ENCODE data around the gene ADCY9. TPM values are rescaled to one million over a fixed set of nuclear protein-coding genes. Genes with fewer than 3 reads are reported as not detected.

The ADCY9 gene
- total and polyA plus RNA-seq, 10 donors = 0.70 to 23.0 (median 11.8) TPM

GRCh38 chr16:4005731-4006130 lies 110.5 kb downstream of the ADCY9 start:
- H3K9me3 ChIP-seq = no peaks in the 10 kb centered on the region
- DNase-seq = no peak
- H3K27ac ChIP-seq = no peak overlapping the region
- no peak overlapping the region for H3K4me3 ChIP-seq
- intact Hi-C loops (cut with DNase I; ENCODE audit: low total_unique reads) = no loop called here
- H3K36me3 ChIP-seq = no peaks in the 10 kb centered on the region
- WGBS, 5 donors = 90 to 96% (median 91%) methylated on average over 13 of the region's 13 CpGs
- no peaks in the 10 kb centered on the region for H3K27me3 ChIP-seq (replicated peaks in 1 of 7)
- H3K4me1 ChIP-seq = peaks cover 0 to 6% (median 0%) of the 10 kb centered on the region in 6 donors
- TF ChIP-seq POLR2A (IDR thresholded peaks at IDR 0.05) (no peak), CTCF (IDR thresholded peaks at IDR 0.05 in 8 of 11, conservative IDR thresholded peaks at IDR 0.05 in 3 of 11) (no peak)

DNA sequence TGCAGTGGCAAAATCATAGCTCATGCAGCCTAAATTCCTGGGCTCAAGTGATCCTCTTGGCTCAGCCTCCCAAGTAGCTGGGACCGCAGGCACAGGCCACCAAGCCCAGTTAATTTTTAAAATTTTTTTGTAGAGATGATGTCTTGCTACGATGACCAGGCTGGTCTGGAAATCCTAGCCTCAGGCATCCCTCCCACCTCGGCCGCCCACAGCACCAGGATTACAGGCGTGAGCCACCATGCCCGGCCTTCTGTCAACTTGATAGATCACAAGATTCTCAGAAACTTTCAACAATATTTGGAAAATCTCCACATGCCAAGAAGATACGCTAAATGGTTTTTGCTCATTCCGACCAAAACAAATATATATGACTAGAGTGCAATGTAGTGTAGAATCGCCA lies 111.0 kb downstream of the ADCY9 start:
- peaks cover 0 to 5% (median 1%) of the 10 kb centered on the region in 6 donors for H3K4me1 ChIP-seq
- no peaks in the 10 kb centered on the region for H3K9me3 ChIP-seq
- no peaks in the 10 kb centered on the region for H3K27me3 ChIP-seq (replicated peaks in 1 of 7)
- DNase-seq = no peak
- no peak for TF ChIP-seq POLR2A (IDR thresholded peaks at IDR 0.05)
- TF ChIP-seq CTCF (IDR thresholded peaks at IDR 0.05 in 8 of 11, conservative IDR thresholded peaks at IDR 0.05 in 3 of 11) = no peak
- no peak for TF ChIP-seq POLR2AphosphoS5 (IDR thresholded peaks at IDR 0.05)
- intact Hi-C loops (cut with DNase I; ENCODE audit: low total_unique reads) = no loop called here
- H3K36me3 ChIP-seq = no peaks in the 10 kb centered on the region
- H3K4me3 ChIP-seq = no peak overlapping the region
- H3K27ac ChIP-seq = no peak overlapping the region
- 89 to 98% (median 92%) methylated on average over 9 of the region's 9 CpGs for WGBS, 5 donors

DNA sequence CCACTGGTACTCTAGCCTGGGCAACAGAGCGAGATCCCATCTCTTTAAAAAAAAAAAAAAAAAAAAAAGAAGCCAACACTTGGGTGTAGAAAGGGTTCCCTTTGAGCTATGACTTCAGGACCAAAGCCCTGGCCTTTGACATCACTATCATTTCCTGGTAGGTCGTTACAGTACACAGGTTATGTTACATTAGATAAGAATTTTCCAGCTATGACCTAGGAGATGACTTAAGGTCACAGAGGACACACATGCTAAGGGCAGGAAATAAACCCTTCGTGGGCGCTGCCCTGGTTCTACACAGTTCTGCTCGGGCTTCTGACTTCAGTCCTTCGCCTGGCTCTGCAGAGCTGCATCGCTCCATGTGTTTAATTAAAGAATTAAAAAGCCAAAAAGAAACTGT lies 112.0 kb downstream of the ADCY9 start:
- Histone ChIP-seq H3K27ac (no peak overlapping the region), H3K27me3 (replicated peaks in 1 of 7) (no peaks in the 10 kb centered on the region), H3K36me3 (no peaks in the 10 kb centered on the region), H3K9me3 (no peaks in the 10 kb centered on the region), H3K4me3 (no peak overlapping the region), H3K4me1 (peaks cover 0 to 14% (median 6%) of the 10 kb centered on the region in 6 donors)
- TF ChIP-seq POLR2AphosphoS5 (IDR thresholded peaks at IDR 0.05) = no peak
- TF ChIP-seq POLR2A (IDR thresholded peaks at IDR 0.05) = no peak
- TF ChIP-seq CTCF (IDR thresholded peaks at IDR 0.05 in 8 of 11, conservative IDR thresholded peaks at IDR 0.05 in 3 of 11) = no peak
- 75 to 82% (median 81%) methylated on average over 7 of the region's 7 CpGs for WGBS, 5 donors
- no peak for DNase-seq
- intact Hi-C loops (cut with DNase I; ENCODE audit: low total_unique reads) = no loop called here

DNA sequence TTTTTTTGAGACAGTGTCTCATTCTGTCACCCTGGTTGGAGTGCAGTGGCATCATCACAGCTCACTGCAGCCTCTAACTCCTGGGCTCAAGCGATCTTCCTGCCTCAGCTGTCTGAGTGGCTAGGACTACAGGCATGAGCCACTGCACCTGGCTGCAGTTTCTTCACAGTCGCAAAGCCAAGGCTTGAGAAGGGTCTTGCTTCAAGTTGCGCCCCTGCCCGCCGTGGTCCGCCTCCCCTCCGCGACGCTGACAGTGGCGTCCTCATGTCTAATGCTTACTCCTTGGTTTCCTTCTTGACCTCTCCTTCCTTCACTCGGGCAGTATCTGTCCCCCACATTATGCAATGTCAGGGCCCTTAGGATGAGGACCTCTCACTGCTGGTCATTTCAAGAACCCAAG lies 112.7 kb downstream of the ADCY9 start:
- no peak for TF ChIP-seq POLR2A (IDR thresholded peaks at IDR 0.05)
- TF ChIP-seq POLR2AphosphoS5 (IDR thresholded peaks at IDR 0.05) = peak in 1 of 3 donors; percentile 5
- DNase-seq = no peak
- no peaks in the 10 kb centered on the region for H3K27me3 ChIP-seq (replicated peaks in 1 of 7)
- intact Hi-C loops (cut with DNase I; ENCODE audit: low total_unique reads) = no loop called here
- no peaks in the 10 kb centered on the region for H3K36me3 ChIP-seq
- no peak overlapping the region for H3K27ac ChIP-seq
- 92 to 96% (median 93%) methylated on average over 10 to 11 of the region's 11 CpGs for WGBS, 5 donors
- peaks cover 0 to 18% (median 6%) of the 10 kb centered on the region in 6 donors for H3K4me1 ChIP-seq
- no peak overlapping the region for H3K4me3 ChIP-seq
- no peaks in the 10 kb centered on the region for H3K9me3 ChIP-seq

DNA sequence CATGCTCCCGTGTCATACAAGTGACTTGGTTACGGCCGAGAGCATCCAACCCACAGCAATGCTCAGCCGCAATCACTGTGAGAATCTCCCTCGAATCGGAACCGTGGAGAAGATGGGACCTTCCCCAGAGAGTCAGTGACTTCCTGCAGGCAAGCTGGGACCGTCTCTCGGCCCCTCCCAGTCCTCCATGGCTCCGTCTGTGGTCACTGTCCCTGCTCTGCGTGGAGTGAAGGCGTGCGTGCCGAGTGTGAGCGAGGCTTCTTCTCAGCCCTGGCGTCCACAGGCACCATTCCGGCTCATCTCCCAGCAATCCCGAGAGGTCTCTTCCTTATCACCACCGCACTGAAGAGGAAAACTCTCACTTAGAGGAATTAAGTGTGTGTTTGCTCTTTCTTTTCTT lies 113.1 kb downstream of the ADCY9 start:
- Histone ChIP-seq H3K27me3 (replicated peaks in 1 of 7) (no peaks in the 10 kb centered on the region), H3K27ac (no peak overlapping the region), H3K36me3 (no peaks in the 10 kb centered on the region), H3K9me3 (no peaks in the 10 kb centered on the region), H3K4me1 (peaks cover 0 to 18% (median 6%) of the 10 kb centered on the region in 6 donors), H3K4me3 (no peak overlapping the region)
- intact Hi-C loops (cut with DNase I; ENCODE audit: low total_unique reads) = no loop called here
- TF ChIP-seq CTCF (IDR thresholded peaks at IDR 0.05 in 8 of 11, conservative IDR thresholded peaks at IDR 0.05 in 3 of 11) (no peak), POLR2AphosphoS5 (IDR thresholded peaks at IDR 0.05) (peak in 1 of 3 donors; percentile 5)
- WGBS, 5 donors = 90 to 97% (median 93%) methylated on average over 18 to 19 of the region's 19 CpGs
- DNase-seq = no peak

Data from spleen (tissue), 11 donors.